Neural cell (in vitro differentiated cells): ENCODE data around the gene HOXC12. TPM values are rescaled to one million over a fixed set of nuclear protein-coding genes. Genes with fewer than 3 reads are reported as not detected.

Experiments used
- H2AFZ ChIP-seq: fragments of 200-600, 300-800 bp; sonication (generic), shearing (Covaris generic); 2 replicates; pipeline ENCODE4 v1.6.0; 2014; ENCODE audit warnings: low read depth, mild to moderate bottlenecking, antibody characterized with exemption, low read length, moderate library complexity
- H3F3A ChIP-seq: fragments of 200-600 bp; shearing (Covaris generic); 2 replicates; pipeline ENCODE4 v1.6.1; 2016; ENCODE audit warnings: mild to moderate bottlenecking, moderate library complexity, mixed read lengths, antibody characterized with exemption, low read length; ENCODE audit not compliant: insufficient read depth, poor library complexity, severe bottlenecking
- H3K27ac ChIP-seq: fragments of 200-600, 300-800 bp; sonication (generic), shearing (Covaris generic); 2 replicates; pipeline ENCODE4 v1.5.1; 2014; ENCODE audit warnings: mild to moderate bottlenecking, low read length, moderate library complexity
- H3K27me3 ChIP-seq: fragments of 300-800, 200-600 bp; sonication (generic), shearing (Covaris generic); 2 replicates; pipeline ENCODE4 v1.6.0; 2014; ENCODE audit warnings: mild to moderate bottlenecking, low read depth, low read length, moderate library complexity; ENCODE audit not compliant: insufficient read depth
- H3K36me3 ChIP-seq: fragments of 300-800, 200-600 bp; sonication (generic), shearing (Covaris generic); 2 replicates; pipeline ENCODE4 v1.5.1; 2014; ENCODE audit warnings: mild to moderate bottlenecking, antibody characterized with exemption, low read length, moderate library complexity; ENCODE audit not compliant: insufficient read depth
- H3K4me2 ChIP-seq: fragments of 300-800, 200-600 bp; sonication (generic), shearing (Covaris generic); 2 replicates; pipeline ENCODE4 v1.6.0; 2014; ENCODE audit warnings: mild to moderate bottlenecking, low read length
- H3K4me3 ChIP-seq: fragments of 300-800, 200-600 bp; sonication (generic), shearing (Covaris generic); 2 replicates; pipeline ENCODE4 v1.5.1; 2014; ENCODE audit warnings: mild to moderate bottlenecking, low read length, moderate library complexity
- H3K79me2 ChIP-seq: fragments of 200-600 bp; shearing (Covaris generic); replicated peaks from 2 replicates; pipeline ENCODE4 v1.6.0; 2014; ENCODE audit warnings: mild to moderate bottlenecking, low read length, moderate library complexity; ENCODE audit not compliant: insufficient read depth
- H3K9ac ChIP-seq: fragments of 300-800, 200-600 bp; sonication (generic), shearing (Covaris generic); 2 replicates; pipeline ENCODE4 v1.6.1; 2016; ENCODE audit warnings: mild to moderate bottlenecking, low read length, mixed read lengths
- H3K9me2 ChIP-seq: fragments of 200-600 bp; shearing (Covaris generic); 2 replicates; pipeline ENCODE4 v1.6.1; 2016; ENCODE audit warnings: mild to moderate bottlenecking, low read length, mixed read lengths; ENCODE audit not compliant: insufficient read depth
- H3K9me3 ChIP-seq: fragments of 200-600, 300-800 bp; sonication (generic), shearing (Covaris generic); 2 replicates; pipeline ENCODE4 v1.6.1; 2016; ENCODE audit warnings: mild to moderate bottlenecking, mixed run types, low read length, moderate library complexity, mixed read lengths
- H4K20me1 ChIP-seq: fragments of 200-600 bp; shearing (Covaris generic); 2 replicates; pipeline ENCODE4 v1.6.1; 2016; ENCODE audit warnings: mild to moderate bottlenecking, mixed run types; ENCODE audit not compliant: insufficient read depth
- EP300 ChIP-seq: fragments of 450-650 bp; conservative IDR thresholded peaks from 2 replicates; pipeline ENCODE4 v1.6.1; 2014; ENCODE audit warnings: antibody characterized with exemption, mild to moderate bottlenecking, moderate library complexity; ENCODE audit not compliant: poor library complexity, severe bottlenecking
- EZH2 ChIP-seq: fragments of 200-600, 300-800 bp; shearing (Covaris generic), sonication (generic); IDR thresholded peaks from 2 replicates; pipeline ENCODE4 v1.6.1; 2014; ENCODE audit warnings: antibody characterized with exemption, low read length, borderline replicate concordance, mild to moderate bottlenecking; ENCODE audit not compliant: insufficient read depth, poor library complexity, severe bottlenecking
- MXI1 ChIP-seq: fragments of 450-650 bp; conservative IDR thresholded peaks from 2 replicates; pipeline ENCODE4 v1.6.1; 2014; ENCODE audit warnings: antibody characterized with exemption, mild to moderate bottlenecking; ENCODE audit not compliant: poor library complexity, severe bottlenecking
- POLR2AphosphoS5 ChIP-seq: IDR thresholded peaks from 2 replicates; pipeline ENCODE4 v1.6.1; 2012
- RAD21 ChIP-seq: fragments of 450-650 bp; conservative IDR thresholded peaks from 2 replicates; pipeline ENCODE4 v1.6.1; 2014; ENCODE audit warnings: antibody characterized with exemption, mild to moderate bottlenecking, moderate library complexity
- REST ChIP-seq: IDR thresholded peaks from 2 replicates; pipeline ENCODE4 v1.6.1; 2012; ENCODE audit warnings: borderline replicate concordance
- SMC3 ChIP-seq: fragments of 450-650 bp; conservative IDR thresholded peaks from 2 replicates; pipeline ENCODE4 v1.6.1; 2014; ENCODE audit warnings: antibody characterized with exemption, mild to moderate bottlenecking, moderate library complexity; ENCODE audit not compliant: poor library complexity
- TAF1 ChIP-seq: IDR thresholded peaks from 2 replicates; pipeline ENCODE4 v1.6.1; 2012; ENCODE audit warnings: low read depth
- polyA plus RNA-seq: library from polyadenylated mRNA; depleted of rRNA; stranded (reverse); fragments of >200 nt; gene quantifications from 2 replicates; pipeline ENCODE4 v1.2.3, GENCODE V29; 2014
- TF ChIP-seq, protein P1 (sequence below): fragments of 450-650 bp; IDR thresholded peaks from 2 replicates; pipeline ENCODE4 v1.5.1; 2014; ENCODE audit warnings: antibody characterized with exemption, mild to moderate bottlenecking, moderate library complexity; ENCODE audit not compliant: poor library complexity, severe bottlenecking

HOXC12 gene
- polyA plus RNA-seq, 1 donor from 2014 or later, result not detected

GRCh38 chr12:53947743-53948142 is 7.0 kb upstream of the HOXC12 start (continued):
- no peak for TF ChIP-seq EP300
- no peak for TF ChIP-seq RAD21
- no peak for TF ChIP-seq EZH2

DNA sequence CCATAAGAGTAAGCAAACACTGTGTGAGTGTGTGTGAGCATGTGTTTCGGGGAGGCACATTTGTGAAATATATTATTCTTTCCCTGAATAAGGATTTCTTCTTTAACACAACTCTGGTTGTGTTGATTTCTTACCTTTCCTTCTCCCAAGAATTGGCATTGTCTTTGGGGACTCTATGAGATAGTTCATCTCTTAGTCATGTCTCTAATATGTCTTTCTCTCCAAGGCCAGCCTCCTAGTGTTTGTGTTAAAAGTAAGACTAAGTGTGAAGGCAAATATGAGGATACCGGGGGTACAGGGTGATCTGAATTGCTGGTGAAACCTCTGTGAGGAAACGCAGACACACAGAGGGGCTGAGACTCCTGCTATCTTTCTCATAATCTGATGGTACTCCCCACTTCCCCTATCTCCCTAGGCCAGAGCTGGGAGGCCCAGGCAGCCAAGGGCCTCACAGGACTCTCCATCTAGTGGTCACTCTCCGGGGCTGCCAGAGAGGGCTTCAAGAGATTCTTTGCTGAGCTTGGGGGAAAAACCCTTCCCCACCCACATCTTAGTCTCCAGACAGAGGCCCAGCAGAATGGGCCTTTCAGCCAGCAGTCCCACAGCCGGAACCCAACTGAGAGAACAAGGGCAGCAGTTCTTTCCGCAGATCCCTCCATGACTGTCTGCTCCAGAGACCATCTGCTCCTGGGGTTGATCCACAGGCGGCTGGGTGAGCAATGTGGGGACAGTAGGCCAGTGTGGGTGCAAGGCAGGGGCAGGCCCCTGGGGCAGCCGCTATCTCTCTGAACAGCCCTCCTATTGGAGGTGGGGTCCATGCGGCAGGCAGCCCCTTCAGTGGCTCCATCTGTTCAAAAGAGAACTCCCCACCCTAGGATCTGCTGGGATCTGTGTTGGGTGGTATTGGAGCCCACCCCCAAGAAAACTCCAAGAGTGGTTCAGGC is 5.8 kb upstream of the HOXC12 start:
- H3K4me2 ChIP-seq, result no peak overlapping the region
- H4K20me1 ChIP-seq, result no peaks in the 10 kb centered on the region
- H3K9me3 ChIP-seq, result no peaks in the 10 kb centered on the region
- H3K27me3 ChIP-seq, result peaks cover 100% of the 10 kb centered on the region
- no peaks in the 10 kb centered on the region for H3K79me2 ChIP-seq
- H3K27ac ChIP-seq, result no peak overlapping the region
- TF ChIP-seq POLR2AphosphoS5 (no peak), EZH2 (no peak), EP300 (no peak), TAF1 (no peak)
- no peaks in the 10 kb centered on the region for H3F3A ChIP-seq
- no peaks in the 10 kb centered on the region for H3K9me2 ChIP-seq
- no peaks in the 10 kb centered on the region for H3K36me3 ChIP-seq
- no peak overlapping the region for H2AFZ ChIP-seq
- no peak overlapping the region for H3K4me3 ChIP-seq
- H3K9ac ChIP-seq, result no peak overlapping the region

DNA sequence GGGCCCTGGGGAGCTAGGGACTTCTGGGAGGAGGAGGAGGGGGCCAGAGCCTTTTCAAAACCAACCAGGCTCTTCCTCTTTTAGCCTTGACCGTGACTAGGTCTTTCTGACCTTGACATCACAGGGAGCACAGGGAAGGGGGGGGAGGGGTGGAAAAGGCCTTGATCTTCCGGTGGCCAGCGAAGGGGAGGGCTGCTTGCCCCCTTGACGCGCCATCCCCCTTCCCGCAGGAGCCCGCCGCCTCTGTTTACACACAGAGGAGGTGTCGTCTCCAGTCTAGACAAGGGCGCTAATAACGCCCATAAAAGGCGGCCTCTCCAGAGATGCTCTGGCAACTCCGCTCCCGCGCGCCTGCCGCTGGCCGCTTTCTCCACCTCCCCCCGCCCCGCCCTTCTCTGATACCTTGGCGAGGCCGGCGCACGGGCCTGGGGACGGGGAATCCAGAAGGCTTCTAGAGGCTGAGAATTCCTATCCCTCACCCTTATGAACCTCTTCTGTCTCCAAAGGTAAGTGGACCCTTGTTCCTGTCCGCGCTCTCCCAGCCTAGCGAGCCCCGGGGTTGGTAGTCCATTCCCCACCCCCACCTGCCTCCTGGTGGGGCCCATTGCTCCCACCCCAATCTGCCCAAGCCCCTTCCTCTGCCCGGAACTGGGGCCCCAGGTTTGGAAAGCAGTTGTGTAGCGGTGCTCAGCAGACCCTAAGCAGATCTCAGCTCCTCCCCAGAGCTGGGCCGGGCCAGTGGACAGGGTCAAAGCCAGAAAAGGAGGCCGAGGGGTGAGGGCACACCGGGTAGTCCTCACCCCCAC is 4.9 kb upstream of the HOXC12 start:
- Histone ChIP-seq H3K27ac (no peak overlapping the region), H3K27me3 (peaks cover 100% of the 10 kb centered on the region), H3K4me3 (no peak overlapping the region), H4K20me1 (no peaks in the 10 kb centered on the region), H2AFZ (no peak overlapping the region), H3K9me3 (no peaks in the 10 kb centered on the region), H3K9me2 (no peaks in the 10 kb centered on the region), H3F3A (no peaks in the 10 kb centered on the region), H3K9ac (no peak overlapping the region), H3K4me2 (no peak overlapping the region), H3K36me3 (no peaks in the 10 kb centered on the region), H3K79me2 (no peaks in the 10 kb centered on the region)
- no peak for TF ChIP-seq TAF1
- TF ChIP-seq RAD21, result no peak
- TF ChIP-seq MXI1, result no peak
- TF ChIP-seq, protein P1, sequence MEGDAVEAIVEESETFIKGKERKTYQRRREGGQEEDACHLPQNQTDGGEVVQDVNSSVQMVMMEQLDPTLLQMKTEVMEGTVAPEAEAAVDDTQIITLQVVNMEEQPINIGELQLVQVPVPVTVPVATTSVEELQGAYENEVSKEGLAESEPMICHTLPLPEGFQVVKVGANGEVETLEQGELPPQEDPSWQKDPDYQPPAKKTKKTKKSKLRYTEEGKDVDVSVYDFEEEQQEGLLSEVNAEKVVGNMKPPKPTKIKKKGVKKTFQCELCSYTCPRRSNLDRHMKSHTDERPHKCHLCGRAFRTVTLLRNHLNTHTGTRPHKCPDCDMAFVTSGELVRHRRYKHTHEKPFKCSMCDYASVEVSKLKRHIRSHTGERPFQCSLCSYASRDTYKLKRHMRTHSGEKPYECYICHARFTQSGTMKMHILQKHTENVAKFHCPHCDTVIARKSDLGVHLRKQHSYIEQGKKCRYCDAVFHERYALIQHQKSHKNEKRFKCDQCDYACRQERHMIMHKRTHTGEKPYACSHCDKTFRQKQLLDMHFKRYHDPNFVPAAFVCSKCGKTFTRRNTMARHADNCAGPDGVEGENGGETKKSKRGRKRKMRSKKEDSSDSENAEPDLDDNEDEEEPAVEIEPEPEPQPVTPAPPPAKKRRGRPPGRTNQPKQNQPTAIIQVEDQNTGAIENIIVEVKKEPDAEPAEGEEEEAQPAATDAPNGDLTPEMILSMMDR, result no peak
- no peak for TF ChIP-seq SMC3
- TF ChIP-seq POLR2AphosphoS5, result no peak
- TF ChIP-seq EP300, result no peak
- no peak for TF ChIP-seq EZH2
- TF ChIP-seq REST, result no peak
